ENCODE data around the gene SCP2.
A peak's percentile ranks its signal among the peaks of the same experiment; 100 is the strongest.

Gene SCP2

DNA sequence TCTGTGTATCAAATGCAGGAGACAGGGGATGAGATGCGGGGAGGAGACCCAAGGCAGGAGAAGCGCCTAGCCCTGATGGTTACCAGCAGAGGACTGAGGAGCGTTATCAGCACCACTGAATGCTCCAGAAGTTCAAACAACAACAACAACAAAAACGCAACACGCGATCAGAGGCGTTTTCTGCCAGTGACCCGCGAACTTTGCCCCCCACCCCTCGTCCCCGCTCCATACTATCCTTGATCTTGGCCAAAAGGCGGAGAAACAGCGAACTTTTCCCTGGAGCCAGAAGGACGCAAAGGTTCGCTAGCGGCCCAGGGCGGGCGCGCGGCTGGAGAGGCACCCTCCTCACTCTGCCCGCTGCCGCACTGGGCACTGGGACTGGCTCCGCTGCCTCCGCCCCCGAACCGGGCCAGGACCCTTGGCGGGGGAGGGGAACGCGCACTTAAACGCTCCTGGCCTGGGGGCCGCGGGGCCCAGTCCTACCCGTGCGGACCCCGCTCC lies 6.2 kb upstream of the SCP2 start:
- H3K4me3 ChIP-seq (replicated peaks; ENCODE audit: low read depth, low read length): peak overlapping the region; percentile 41

GRCh38 chr1:52925571-52926005 lies 1.5 kb upstream of the SCP2 start:
- no peak overlapping the region for H3K4me3 ChIP-seq (replicated peaks; ENCODE audit: low read depth, low read length)
- H3K27me3 ChIP-seq (replicated peaks; ENCODE audit: control insufficient read depth, insufficient read depth, low read length): no peaks in the 10 kb centered on the region
- no peaks in the 10 kb centered on the region for H3K36me3 ChIP-seq (ENCODE audit: control insufficient read depth, insufficient read depth, low read length)
- TF ChIP-seq CTCF (IDR thresholded peaks at IDR 0.05; ENCODE audit: insufficient read depth, low read length, poor library complexity, severe bottlenecking): no peak
- no peak for DNase-seq (ENCODE audit: extremely low read depth, insufficient read length)

More for the DNA sequence above, 6.2 kb upstream of the SCP2 start:
- H3K27me3 ChIP-seq (replicated peaks; ENCODE audit: control insufficient read depth, insufficient read depth, low read length): no peaks in the 10 kb centered on the region
- TF ChIP-seq CTCF (IDR thresholded peaks at IDR 0.05; ENCODE audit: insufficient read depth, low read length, poor library complexity, severe bottlenecking): no peak
- peak; percentile 20 for DNase-seq (ENCODE audit: extremely low read depth, insufficient read length)
- H3K36me3 ChIP-seq (ENCODE audit: control insufficient read depth, insufficient read depth, low read length): no peaks in the 10 kb centered on the region

DNA sequence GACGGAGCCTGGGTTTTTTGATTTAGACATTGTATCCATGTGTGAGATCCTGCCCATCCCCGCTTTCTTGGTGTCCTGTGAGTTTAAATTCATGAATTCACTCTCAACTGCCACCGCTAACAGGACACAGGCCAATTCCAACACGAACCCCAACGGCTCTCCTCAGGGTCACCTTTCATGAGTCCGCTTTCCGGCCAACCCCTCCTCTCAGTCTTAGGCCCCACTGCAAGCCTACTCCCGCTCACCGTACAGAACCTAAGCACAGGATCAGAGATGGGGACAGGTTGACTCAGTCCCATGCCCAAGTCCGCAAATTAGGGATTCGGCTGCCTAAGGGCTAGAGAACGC lies 238 bp upstream of the SCP2 start:
- Histone ChIP-seq H3K36me3 (ENCODE audit: control insufficient read depth, insufficient read depth, low read length) (no peaks in the 10 kb centered on the region), H3K27me3 (replicated peaks; ENCODE audit: control insufficient read depth, insufficient read depth, low read length) (no peaks in the 10 kb centered on the region), H3K4me3 (replicated peaks; ENCODE audit: low read depth, low read length) (peak overlapping the region; percentile 89)
- no peak for DNase-seq (ENCODE audit: extremely low read depth, insufficient read length)
- TF ChIP-seq CTCF (IDR thresholded peaks at IDR 0.05; ENCODE audit: insufficient read depth, low read length, poor library complexity, severe bottlenecking): no peak

DNA sequence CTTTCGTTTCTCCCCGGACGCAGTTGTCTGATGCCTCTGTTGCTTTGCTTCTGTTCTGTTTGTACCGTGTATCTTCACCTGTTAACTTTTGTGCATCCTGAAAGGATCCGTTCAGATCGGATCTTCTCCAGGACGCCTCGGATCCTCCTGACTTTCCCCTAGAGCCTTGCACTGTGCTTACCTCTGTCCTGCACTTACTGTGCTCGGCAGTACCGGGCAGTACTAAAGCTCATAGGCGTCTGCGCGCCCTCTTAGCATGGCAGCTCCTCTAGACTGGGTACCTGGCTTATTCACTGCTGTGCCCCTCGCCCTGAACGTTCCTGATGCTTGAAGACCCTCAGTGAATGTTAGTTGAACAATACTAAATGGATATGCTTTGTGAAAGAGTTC lies 934 bp downstream of the SCP2 start:
- H3K27me3 ChIP-seq (replicated peaks; ENCODE audit: control insufficient read depth, insufficient read depth, low read length): no peaks in the 10 kb centered on the region
- no peaks in the 10 kb centered on the region for H3K36me3 ChIP-seq (ENCODE audit: control insufficient read depth, insufficient read depth, low read length)
- no peak for TF ChIP-seq CTCF (IDR thresholded peaks at IDR 0.05; ENCODE audit: insufficient read depth, low read length, poor library complexity, severe bottlenecking)
- no peak for DNase-seq (ENCODE audit: extremely low read depth, insufficient read length)
- H3K4me3 ChIP-seq (replicated peaks; ENCODE audit: low read depth, low read length): peak overlapping the region; percentile 89

DNA sequence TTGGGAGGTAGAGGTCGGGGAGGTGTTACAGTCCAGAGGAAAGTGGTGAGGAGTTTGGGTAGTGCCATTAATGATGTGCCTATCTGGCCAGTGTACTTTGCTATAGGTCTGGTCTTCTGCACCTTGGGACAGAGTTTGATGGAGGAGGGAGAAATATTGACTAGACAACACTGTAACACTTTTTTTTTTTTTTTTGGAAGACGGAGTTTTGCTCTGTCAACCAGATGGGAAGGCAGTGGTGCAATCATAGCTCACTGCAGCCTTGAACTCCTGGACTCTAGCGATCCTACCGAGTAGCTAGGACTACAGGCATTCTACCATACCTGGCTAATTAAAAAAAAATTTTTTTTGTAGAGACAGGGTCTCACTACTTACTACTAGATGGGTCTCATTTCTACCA lies 1.9 kb downstream of the SCP2 start:
- H3K27me3 ChIP-seq (replicated peaks; ENCODE audit: control insufficient read depth, insufficient read depth, low read length): no peaks in the 10 kb centered on the region
- no peaks in the 10 kb centered on the region for H3K36me3 ChIP-seq (ENCODE audit: control insufficient read depth, insufficient read depth, low read length)
- no peak for DNase-seq (ENCODE audit: extremely low read depth, insufficient read length)
- no peak overlapping the region for H3K4me3 ChIP-seq (replicated peaks; ENCODE audit: low read depth, low read length)
- TF ChIP-seq CTCF (IDR thresholded peaks at IDR 0.05; ENCODE audit: insufficient read depth, low read length, poor library complexity, severe bottlenecking): no peak
